Fibroblast of lung (primary cell): ENCODE data around the gene NFKBIL1. TPM values are rescaled to one million over a fixed set of nuclear protein-coding genes. Genes with fewer than 3 reads are reported as not detected.

Experiments
- DNase-seq, 2 donors: peaks; one replicate each; pipeline versions ENCODE4 v3.0.0 to v3.0.0-alpha.2; 2010; ENCODE audit warnings: low read depth in 2 of 2
- H2AFZ ChIP-seq: 2 replicates; pipeline ENCODE4 v1.5.1; 2012; ENCODE audit warnings: low read length, control low read depth, inconsistent platforms
- H3K27ac ChIP-seq: 2 replicates; pipeline ENCODE4 v1.5.1; 2011; ENCODE audit warnings: low read length, control low read depth; ENCODE audit not compliant: insufficient read depth
- H3K27me3 ChIP-seq: 2 replicates; pipeline ENCODE4 v1.5.1; 2011; ENCODE audit warnings: mild to moderate bottlenecking, low read length; ENCODE audit not compliant: control insufficient read depth, insufficient read depth
- H3K36me3 ChIP-seq: 2 replicates; pipeline ENCODE4 v1.5.1; 2011; ENCODE audit warnings: low read length; ENCODE audit not compliant: control insufficient read depth, insufficient read depth
- H3K4me1 ChIP-seq: 2 replicates; pipeline ENCODE4 v1.5.1; 2011; ENCODE audit warnings: low read length; ENCODE audit not compliant: control insufficient read depth, insufficient read depth; ENCODE audit errors: extremely low read depth
- H3K4me2 ChIP-seq: 2 replicates; pipeline ENCODE4 v1.5.1; 2011; ENCODE audit warnings: low read length, control low read depth; ENCODE audit not compliant: insufficient read depth; ENCODE audit errors: extremely low read depth
- H3K4me3 ChIP-seq, 4 experiments: fragments of 200-600 bp in 1 of 4; sonication (generic) in 1 of 4; replicated peaks in 1 of 4; 2 replicates each; pipeline ENCODE4 v1.5.1; 2011 to 2016; ENCODE audit warnings: low read length in 4 of 4, low read depth in 3 of 4, mild to moderate bottlenecking in 3 of 4, control low read depth in 2 of 4, inconsistent platforms in 1 of 4, mixed read lengths in 1 of 4; ENCODE audit not compliant: insufficient read depth in 1 of 4; ENCODE audit errors: control extremely low read depth in 1 of 4
- H3K79me2 ChIP-seq: 2 replicates; pipeline ENCODE4 v1.5.1; 2012; ENCODE audit warnings: mild to moderate bottlenecking, low read length, inconsistent platforms; ENCODE audit not compliant: control insufficient read depth, insufficient read depth
- H3K9ac ChIP-seq: 2 replicates; pipeline ENCODE4 v1.5.1; 2011; ENCODE audit warnings: mild to moderate bottlenecking, low read length, control low read depth; ENCODE audit not compliant: insufficient read depth
- H3K9me3 ChIP-seq: 2 replicates; pipeline ENCODE4 v1.5.1; 2012; ENCODE audit warnings: low read depth, low read length; ENCODE audit not compliant: control insufficient read depth, insufficient read depth
- H4K20me1 ChIP-seq: 2 replicates; pipeline ENCODE4 v1.5.1; 2011; ENCODE audit warnings: low read length; ENCODE audit not compliant: control insufficient read depth, insufficient read depth; ENCODE audit errors: extremely low read depth
- CTCF ChIP-seq, 2 donors: IDR thresholded peaks in 1 of 2; conservative IDR thresholded peaks in 1 of 2; 1 replicate in 1 of 2; 2 replicates in 1 of 2; pipeline ENCODE4 v1.5.1; 2011 to 2012; ENCODE audit warnings: low read length in 2 of 2, control low read depth in 1 of 2, inconsistent platforms in 1 of 2, low read depth in 1 of 2, mild to moderate bottlenecking in 1 of 2
- EZH2 ChIP-seq: IDR thresholded peaks from 2 replicates; pipeline ENCODE4 v1.5.1; 2012; ENCODE audit warnings: low read length, control low read depth, mild to moderate bottlenecking; ENCODE audit errors: missing control alignments
- polyA plus RNA-seq, 2 donors: library from polyadenylated mRNA; depleted of rRNA in 1 of 2; stranded (reverse) in 1 of 2; unstranded in 1 of 2; fragments of >200 nt; gene quantifications; 2 replicates each; pipeline ENCODE4 v1.2.1, GENCODE V29; 2011 to 2012; ENCODE audit warnings: missing spikeins in 1 of 2
- total RNA-seq: library from RNA; depleted of rRNA; stranded (reverse); fragments of >200 nt; gene quantifications from 2 replicates; pipeline ENCODE4 v1.2.1, GENCODE V29; 2014

Gene NFKBIL1
- total and polyA plus RNA-seq, 2 donors (not counting 1 experiment from before 2014, with no cell fraction given), result 5.1 to 44.3 TPM

DNA sequence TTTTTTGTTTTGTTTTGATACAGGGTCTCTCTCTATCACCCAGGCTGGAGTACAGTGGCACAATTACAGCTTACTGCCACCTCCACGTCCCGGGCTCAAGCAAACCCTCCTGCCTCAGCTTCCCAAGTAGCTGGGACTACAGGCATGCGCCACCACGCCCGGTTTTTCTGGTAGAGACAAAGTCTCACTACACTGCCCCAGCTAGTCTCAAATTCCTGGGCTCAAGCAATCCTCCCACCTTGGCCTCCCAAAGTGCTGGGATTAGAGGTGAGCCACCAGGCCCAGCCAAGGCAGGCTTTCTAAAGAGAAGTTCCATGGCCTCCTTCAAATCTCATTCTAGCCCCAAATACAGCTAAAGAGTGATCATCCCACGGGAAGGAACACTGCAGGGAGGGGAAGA is 13.4 kb upstream of the NFKBIL1 start:
- Histone ChIP-seq H3K9me3 (no peaks in the 10 kb centered on the region), H3K4me2 (no peak overlapping the region), H4K20me1 (peaks cover under 1% of the 10 kb centered on the region), H3K27ac (no peak overlapping the region), H3K4me1 (peaks cover under 1% of the 10 kb centered on the region), H3K4me3 (no peak overlapping the region), H3K79me2 (peaks cover 40% of the 10 kb centered on the region), H3K27me3 (no peaks in the 10 kb centered on the region), H2AFZ (no peak overlapping the region), H3K9ac (no peak overlapping the region), H3K36me3 (peaks cover 46% of the 10 kb centered on the region)
- TF ChIP-seq EZH2, result no peak
- DNase-seq, result no peak

- Histone ChIP-seq H3K27ac (no peak overlapping the region), H3K4me1 (peaks cover 6% of the 10 kb centered on the region), H4K20me1 (peaks cover 1% of the 10 kb centered on the region), H3K9ac (no peak overlapping the region), H3K9me3 (no peaks in the 10 kb centered on the region), H3K27me3 (no peaks in the 10 kb centered on the region), H3K79me2 (peaks cover 46% of the 10 kb centered on the region), H3K36me3 (peaks cover 48% of the 10 kb centered on the region), H2AFZ (no peak overlapping the region), H3K4me3 (no peak overlapping the region), H3K4me2 (no peak overlapping the region)
- DNase-seq, result no peak
- TF ChIP-seq CTCF (conservative IDR thresholded peaks at IDR 0.05 in 1 of 2, IDR thresholded peaks at IDR 0.05 in 1 of 2; ENCODE audit: low read depth in 1 of 2, low read length in 2 of 2) (no peak), EZH2 (no peak)
These were observed 12.8 kb upstream of the NFKBIL1 start for GRCh38 chr6:31534521-31535040.

DNA sequence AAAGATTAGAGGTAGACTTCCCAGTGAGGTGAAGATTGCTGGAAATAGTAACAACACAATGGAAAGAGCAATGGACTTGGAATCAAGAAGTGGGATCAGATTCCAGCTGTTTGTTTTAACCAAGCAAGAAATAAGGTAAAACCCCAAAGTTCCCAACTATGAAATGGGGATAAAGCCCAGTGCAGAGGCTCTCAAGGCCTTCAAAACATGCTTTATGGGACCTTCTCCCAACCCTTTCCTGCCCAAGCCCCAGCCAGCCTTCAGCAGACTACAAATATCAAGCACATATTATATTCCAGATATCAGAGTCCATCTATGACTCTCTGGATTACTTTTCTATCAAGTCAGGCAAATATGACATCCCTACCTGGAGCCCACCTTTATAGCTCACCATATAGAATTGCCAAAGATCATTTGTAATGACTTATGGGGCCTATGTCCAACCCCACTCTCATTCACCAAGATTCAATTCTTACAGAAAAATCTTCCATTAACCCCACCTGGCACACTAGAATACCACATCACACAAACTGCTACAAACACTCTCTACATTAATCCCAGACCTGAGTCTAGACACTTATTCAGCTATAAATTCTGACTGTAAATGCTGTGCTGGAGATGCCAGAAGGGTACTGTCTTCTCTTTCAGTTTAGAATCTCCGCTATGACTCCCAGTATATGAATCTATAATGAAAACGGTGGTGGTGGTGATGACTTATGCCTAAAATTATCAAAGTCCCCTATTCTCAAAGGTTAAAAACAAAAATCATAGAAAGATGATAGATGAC is 11.7 kb upstream of the NFKBIL1 start:
- H3K9me3 ChIP-seq, result no peaks in the 10 kb centered on the region
- no peak overlapping the region for H3K9ac ChIP-seq

More for the DNA sequence above, 11.7 kb upstream of the NFKBIL1 start:
- no peak overlapping the region for H2AFZ ChIP-seq
- H4K20me1 ChIP-seq, result peaks cover 1% of the 10 kb centered on the region
- TF ChIP-seq EZH2, result no peak
- no peak for TF ChIP-seq CTCF (conservative IDR thresholded peaks at IDR 0.05 in 1 of 2, IDR thresholded peaks at IDR 0.05 in 1 of 2; ENCODE audit: low read depth in 1 of 2, low read length in 2 of 2)
- DNase-seq, result no peak
- no peak overlapping the region for H3K4me2 ChIP-seq
- no peaks in the 10 kb centered on the region for H3K27me3 ChIP-seq
- H3K27ac ChIP-seq, result no peak overlapping the region
- peaks cover 7% of the 10 kb centered on the region for H3K4me1 ChIP-seq
- H3K79me2 ChIP-seq, result peaks cover 58% of the 10 kb centered on the region
- H3K4me3 ChIP-seq, result no peak overlapping the region
- H3K36me3 ChIP-seq, result peaks cover 42% of the 10 kb centered on the region
